Right lobe of liver (tissue), 4 donors: ENCODE results near the gene IL19.

ENCODE experiments used
- POLR2A ChIP-seq: fragments of 450-650 bp; IDR thresholded peaks from one replicate; pipeline ENCODE4 v1.6.1; 2017; ENCODE audit warnings: antibody characterized with exemption, mild to moderate bottlenecking
- TF ChIP-seq, protein P1 (sequence below), 4 donors: fragments of 200-600 bp in 3 of 4; fragments of 450-650 bp in 1 of 4; IDR thresholded peaks; one replicate each; pipeline versions ENCODE4 v1.5.1 to v1.8.0; 2016 to 2022; ENCODE audit warnings: antibody characterized with exemption in 4 of 4, mild to moderate bottlenecking in 2 of 4
- donor health status: DM: no; HTN: no; CAD: no.
- donor health status: DM: no; HTN: no; CAD: no.
- donor health status: DM: no; HTN: yes; CAD: no.

DNA sequence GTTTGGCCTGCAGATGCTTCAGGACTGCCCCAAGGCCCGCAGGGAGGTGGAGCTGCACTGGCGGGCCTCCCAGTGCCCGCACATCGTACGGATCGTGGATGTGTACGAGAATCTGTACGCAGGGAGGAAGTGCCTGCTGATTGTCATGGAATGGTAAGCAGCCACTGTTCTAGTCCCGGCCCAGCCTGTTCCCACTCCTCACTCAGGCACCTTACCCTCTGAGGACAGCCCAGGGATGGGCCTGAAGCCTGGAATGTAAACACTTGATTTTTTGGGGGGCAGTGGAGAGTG, 41.9 kb upstream of the IL19 start:
- TF ChIP-seq, protein P1, sequence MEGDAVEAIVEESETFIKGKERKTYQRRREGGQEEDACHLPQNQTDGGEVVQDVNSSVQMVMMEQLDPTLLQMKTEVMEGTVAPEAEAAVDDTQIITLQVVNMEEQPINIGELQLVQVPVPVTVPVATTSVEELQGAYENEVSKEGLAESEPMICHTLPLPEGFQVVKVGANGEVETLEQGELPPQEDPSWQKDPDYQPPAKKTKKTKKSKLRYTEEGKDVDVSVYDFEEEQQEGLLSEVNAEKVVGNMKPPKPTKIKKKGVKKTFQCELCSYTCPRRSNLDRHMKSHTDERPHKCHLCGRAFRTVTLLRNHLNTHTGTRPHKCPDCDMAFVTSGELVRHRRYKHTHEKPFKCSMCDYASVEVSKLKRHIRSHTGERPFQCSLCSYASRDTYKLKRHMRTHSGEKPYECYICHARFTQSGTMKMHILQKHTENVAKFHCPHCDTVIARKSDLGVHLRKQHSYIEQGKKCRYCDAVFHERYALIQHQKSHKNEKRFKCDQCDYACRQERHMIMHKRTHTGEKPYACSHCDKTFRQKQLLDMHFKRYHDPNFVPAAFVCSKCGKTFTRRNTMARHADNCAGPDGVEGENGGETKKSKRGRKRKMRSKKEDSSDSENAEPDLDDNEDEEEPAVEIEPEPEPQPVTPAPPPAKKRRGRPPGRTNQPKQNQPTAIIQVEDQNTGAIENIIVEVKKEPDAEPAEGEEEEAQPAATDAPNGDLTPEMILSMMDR (IDR thresholded peaks at IDR 0.05): no peak
- TF ChIP-seq POLR2A: no peak
